HEK293 (cell line): ENCODE results near the gene METTL23.

Experiments
- ZNF324 ChIP-seq: fragments of 450-650 bp; formaldehyde crosslinking; IDR thresholded peaks from 2 replicates; pipeline ENCODE4 v1.5.1; 2016; ENCODE audit warnings: missing biosample characterization, missing genetic modification characterization
- ZNF416 ChIP-seq: fragments of 450-650 bp; formaldehyde crosslinking; IDR thresholded peaks from 2 replicates; pipeline ENCODE4 v1.5.1; 2016; ENCODE audit warnings: missing biosample characterization, missing genetic modification characterization
- ZNF423 ChIP-seq: fragments of 450-650 bp; formaldehyde crosslinking; IDR thresholded peaks from 2 replicates; pipeline ENCODE4 v1.5.1; 2016; ENCODE audit warnings: missing biosample characterization, missing genetic modification characterization
- ZNF521 ChIP-seq: fragments of 450-650 bp; formaldehyde crosslinking; IDR thresholded peaks from 2 replicates; pipeline ENCODE4 v1.5.1; 2017; ENCODE audit warnings: missing biosample characterization, mild to moderate bottlenecking, missing genetic modification characterization

DNA sequence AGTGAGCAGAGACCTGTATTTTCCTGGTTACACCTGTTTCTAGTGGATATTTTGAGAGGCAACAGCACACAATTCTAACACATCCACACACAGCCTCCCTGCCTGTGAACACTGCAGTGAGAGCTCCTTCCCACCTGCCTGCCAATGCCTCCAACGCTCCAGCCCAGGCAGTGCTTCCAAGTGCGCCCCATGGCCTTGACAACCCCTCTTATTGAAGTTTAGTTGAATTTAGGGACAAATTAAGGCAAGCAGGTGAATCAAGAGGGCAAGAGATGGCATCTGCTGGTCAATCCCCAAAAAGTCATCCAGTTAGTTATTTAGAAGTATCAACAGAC lies 11.2 kb upstream of the METTL23 start:
- TF ChIP-seq ZNF423 (no peak), ZNF324 (tag by site-specific recombination) (no peak), ZNF416 (tag by site-specific recombination) (no peak), ZNF521 (no peak)
